Hindlimb muscle (tissue), 1 donor: ENCODE data around the gene AKAP8L. TPM values are rescaled to one million over a fixed set of nuclear protein-coding genes. Genes with fewer than 3 reads are reported as not detected.

Experiments
- DNase-seq: peaks from one replicate; pipeline ENCODE4 v3.0.0-alpha.2; 2013
- polyA plus RNA-seq: library from polyadenylated mRNA; unstranded; fragments of 120-200 nt; gene quantifications from one replicate; pipeline ENCODE4 v1.2.1, GENCODE V29; 2013; ENCODE audit not compliant: insufficient read length

The AKAP8L gene, protein sequence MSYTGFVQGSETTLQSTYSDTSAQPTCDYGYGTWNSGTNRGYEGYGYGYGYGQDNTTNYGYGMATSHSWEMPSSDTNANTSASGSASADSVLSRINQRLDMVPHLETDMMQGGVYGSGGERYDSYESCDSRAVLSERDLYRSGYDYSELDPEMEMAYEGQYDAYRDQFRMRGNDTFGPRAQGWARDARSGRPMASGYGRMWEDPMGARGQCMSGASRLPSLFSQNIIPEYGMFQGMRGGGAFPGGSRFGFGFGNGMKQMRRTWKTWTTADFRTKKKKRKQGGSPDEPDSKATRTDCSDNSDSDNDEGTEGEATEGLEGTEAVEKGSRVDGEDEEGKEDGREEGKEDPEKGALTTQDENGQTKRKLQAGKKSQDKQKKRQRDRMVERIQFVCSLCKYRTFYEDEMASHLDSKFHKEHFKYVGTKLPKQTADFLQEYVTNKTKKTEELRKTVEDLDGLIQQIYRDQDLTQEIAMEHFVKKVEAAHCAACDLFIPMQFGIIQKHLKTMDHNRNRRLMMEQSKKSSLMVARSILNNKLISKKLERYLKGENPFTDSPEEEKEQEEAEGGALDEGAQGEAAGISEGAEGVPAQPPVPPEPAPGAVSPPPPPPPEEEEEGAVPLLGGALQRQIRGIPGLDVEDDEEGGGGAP
- polyA plus RNA-seq = 91.1 TPM

- peak; percentile 99 for DNase-seq
These were observed at the start of gene AKAP8L for GRCh38 chr19:15418579-15419412. Gene AKAP8L, minus strand, starts transcription at chr19:15418988. Its CDS starts 65 bp downstream, at chr19:15418923.

DNA sequence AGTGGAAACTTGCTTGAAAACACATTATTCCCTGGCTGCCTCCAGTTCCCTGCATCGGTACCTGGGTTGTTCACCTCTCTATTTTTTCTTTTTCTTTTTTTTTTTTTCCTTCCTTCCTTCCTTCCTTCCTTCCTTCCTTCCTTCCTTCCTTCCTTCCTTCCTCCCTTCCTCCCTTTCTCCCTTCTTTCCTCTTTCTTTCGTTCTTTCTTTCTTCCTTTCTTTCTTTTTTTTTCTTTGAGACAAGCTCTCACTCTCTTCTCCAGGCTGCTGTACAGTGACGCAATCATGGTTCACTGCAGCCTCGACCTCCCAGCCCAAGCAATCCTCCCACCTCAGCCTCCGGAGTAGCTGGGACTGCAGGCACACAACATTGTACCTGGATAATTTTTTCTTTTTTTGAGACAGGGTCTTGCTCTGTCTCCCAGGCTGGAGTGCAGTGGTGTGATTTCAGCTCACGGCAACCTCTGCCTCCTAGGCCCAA, 49.0 kb upstream of the AKAP8L start:
- no peak for DNase-seq

GRCh38 chr19:15466851-15467733, 48.3 kb upstream of the AKAP8L start:
- no peak for DNase-seq

- no peak for DNase-seq
These were observed 45.9 kb upstream of the AKAP8L start, which contains the start of gene RASAL3 for GRCh38 chr19:15464394-15465385. Gene RASAL3, minus strand, starts transcription at chr19:15464544. Its CDS starts 186 bp downstream, at chr19:15464358.

- DNase-seq = no peak
These were observed 45.1 kb upstream of the AKAP8L start for GRCh38 chr19:15463861-15464371.

DNA sequence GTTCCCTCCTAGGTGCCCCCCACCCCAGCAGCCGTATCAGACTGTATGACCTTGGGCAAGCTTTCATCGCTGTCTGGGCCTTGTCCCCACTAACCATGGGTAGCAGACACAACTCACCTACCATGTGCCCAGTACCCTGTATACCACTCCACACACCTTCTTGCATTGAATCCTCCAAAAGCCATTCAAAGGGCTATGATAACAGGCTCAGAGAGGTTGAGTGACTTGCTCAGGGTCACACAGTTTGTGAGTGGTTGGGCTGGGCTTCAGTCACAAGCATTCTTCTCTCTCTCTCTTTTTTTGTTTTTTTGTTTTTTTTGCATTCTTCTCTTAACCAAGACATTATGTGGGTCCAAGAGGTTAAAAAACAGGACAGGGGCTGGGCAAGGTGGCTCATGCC, 42.9 kb upstream of the AKAP8L start:
- DNase-seq = no peak

GRCh38 chr19:15457701-15458484, 39.1 kb upstream of the AKAP8L start:
- no peak for DNase-seq

DNA sequence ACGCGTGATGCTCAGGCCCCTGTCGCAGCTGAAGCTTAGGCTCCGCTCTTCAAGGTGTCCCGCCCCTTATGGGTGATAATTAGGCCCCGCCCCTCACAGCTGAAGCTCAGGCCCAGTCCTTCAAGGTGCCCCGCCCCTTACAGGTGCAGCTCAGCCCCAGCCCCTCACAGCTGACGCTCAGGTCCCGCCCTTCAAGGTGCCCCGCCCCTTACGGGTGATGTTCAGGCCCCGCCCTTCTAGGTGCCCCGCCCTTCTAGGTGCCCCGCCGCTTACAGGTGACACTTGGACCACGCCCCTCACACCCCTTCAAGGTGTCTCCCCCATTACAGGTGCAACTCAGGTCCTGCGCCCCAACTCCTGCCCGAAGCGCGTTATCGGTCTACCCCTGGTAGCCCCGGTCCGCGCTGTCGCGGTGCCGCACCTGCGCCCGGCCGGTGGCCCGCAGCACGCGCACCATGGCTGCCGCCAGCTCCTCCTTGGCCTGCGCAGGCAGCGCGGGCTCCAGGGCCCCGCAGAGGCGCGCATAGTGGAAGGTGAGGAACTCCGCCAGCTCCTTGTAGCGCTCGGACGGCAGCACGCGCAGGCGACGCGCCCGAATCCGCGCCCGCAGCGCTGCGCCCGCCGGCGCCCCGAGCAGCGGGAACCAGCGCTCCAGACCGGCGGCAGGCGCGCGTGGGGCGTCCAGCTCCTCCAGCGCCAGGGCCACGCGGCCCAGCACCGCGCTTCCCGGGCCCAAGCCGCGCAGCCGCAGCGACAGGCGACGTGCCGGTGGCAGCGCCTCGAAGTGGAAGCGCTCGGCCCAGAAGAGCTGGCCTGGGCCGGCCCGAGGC, 38.3 kb upstream of the AKAP8L start:
- DNase-seq = no peak

DNA sequence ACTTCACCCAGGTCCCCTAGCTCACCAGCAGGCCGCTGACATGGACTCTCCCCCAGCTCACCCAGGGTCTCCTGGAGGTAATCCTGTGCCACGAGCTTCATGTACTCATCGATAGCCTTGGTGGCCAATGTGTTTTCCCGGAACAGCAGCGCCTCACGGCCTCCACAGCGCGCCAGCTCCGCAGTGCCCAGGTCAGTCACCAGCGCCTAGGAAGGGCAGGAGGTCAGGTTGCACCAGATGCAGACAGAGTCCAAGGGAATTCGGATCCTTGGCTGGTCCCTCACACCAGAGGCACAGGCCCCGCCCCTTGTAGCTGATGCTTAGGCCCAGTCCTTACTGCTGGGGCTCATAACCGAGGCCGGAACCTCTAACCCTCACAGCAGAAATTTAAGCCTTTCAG, 37.7 kb upstream of the AKAP8L start:
- DNase-seq = no peak

- no peak for DNase-seq
These were observed 37.2 kb upstream of the AKAP8L start for GRCh38 chr19:15455996-15456395.

GRCh38 chr19:15453906-15454860, 35.4 kb upstream of the AKAP8L start:
- DNase-seq = no peak

GRCh38 chr19:15453091-15453578, 34.3 kb upstream of the AKAP8L start:
- DNase-seq = no peak

DNA sequence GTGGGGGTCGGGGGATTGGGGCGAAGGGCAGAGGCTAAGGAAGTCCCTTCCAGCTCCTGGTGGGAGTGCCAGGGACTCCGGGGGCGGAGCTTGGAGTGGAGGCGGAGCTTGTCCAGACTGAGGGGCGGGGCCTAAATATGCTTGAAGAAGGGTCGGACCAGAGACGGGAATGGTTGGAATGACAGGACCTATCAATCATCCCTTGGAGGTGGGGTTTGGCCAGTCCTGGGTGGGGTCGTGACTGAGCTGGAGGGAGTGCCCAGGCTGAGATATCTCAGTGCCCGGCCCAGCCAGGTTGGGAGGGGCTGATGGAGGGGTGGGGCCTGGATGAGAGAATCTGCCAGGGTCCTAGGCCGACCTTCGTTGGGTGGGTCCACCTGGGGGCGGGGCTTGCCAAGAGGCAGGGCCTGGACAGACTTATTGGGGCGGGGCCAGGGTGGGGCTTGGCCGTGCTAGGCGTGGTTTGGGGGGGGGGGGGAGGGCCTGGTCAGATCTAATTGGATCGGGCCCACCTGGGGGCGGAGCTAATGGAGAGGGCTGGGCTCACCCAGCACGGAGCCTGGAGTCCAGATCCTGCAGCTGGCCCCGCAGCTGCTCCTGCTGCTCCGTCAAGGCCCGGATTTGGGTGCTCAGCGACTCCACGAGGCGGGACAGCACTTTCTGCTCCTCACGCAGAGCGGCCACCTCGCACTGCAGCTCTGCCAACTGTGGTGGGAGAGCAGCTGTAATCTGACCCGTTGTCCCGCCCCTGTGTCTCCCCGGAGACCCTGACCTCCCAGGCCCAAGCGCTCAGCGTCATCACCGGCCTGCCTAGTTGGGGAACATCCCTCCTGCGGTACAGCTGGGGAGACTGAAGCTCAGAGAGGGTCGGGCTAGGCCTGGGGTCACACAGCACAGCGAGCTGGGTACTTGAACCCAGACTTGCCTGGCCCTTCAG, 33.6 kb upstream of the AKAP8L start:
- DNase-seq = peak; percentile 78

GRCh38 chr19:15450528-15450890, 31.7 kb upstream of the AKAP8L start:
- no peak for DNase-seq

GRCh38 chr19:15449620-15450527, 31.1 kb upstream of the AKAP8L start, which contains the start of gene WIZ:
Gene WIZ, minus strand, starts transcription at chr19:15449956. Its CDS starts 1,649 bp downstream, at chr19:15448307.
- peak; percentile 77 for DNase-seq
